ENCODE results near the gene HADHA.
A peak's percentile ranks its signal among the peaks of the same experiment; 100 is the strongest.

GRCh38 chr2:26174691-26175465 lies 69.6 kb downstream of the HADHA start:
- no peak for TF ChIP-seq CTCF (IDR thresholded peaks at IDR 0.05; ENCODE audit: insufficient read depth, low read length)
- TF ChIP-seq POLR2AphosphoS5 (IDR thresholded peaks at IDR 0.05; ENCODE audit: low read depth) = no peak
- TF ChIP-seq REST (IDR thresholded peaks at IDR 0.05; ENCODE audit: insufficient replicate concordance, low read depth) = peak; percentile 80
- no peak for TF ChIP-seq GABPA (IDR thresholded peaks at IDR 0.05; ENCODE audit: low read depth)

Measured in HL-60 (cell line).